GM10847 (cell line): ENCODE data around the gene PDGFC.

Experiments used
- POLR2A ChIP-seq: IDR thresholded peaks from 2 replicates; pipeline ENCODE4 v1.6.1; 2011; ENCODE audit not compliant: insufficient read length; ENCODE audit errors: extremely low read depth

Gene PDGFC

GRCh38 chr4:156962058-156962358 lies 9.6 kb downstream of the PDGFC start:
- no peak for TF ChIP-seq POLR2A

- TF ChIP-seq POLR2A = no peak
Measured at GRCh38 chr4:156961196-156962057, 10.2 kb downstream of the PDGFC start.

- TF ChIP-seq POLR2A = no peak
Measured at GRCh38 chr4:156959298-156959702, 12.3 kb downstream of the PDGFC start.

- TF ChIP-seq POLR2A = no peak
Measured at GRCh38 chr4:156958276-156959074, 13.1 kb downstream of the PDGFC start.

GRCh38 chr4:156957556-156957955 lies 14.0 kb downstream of the PDGFC start:
- TF ChIP-seq POLR2A = no peak

- TF ChIP-seq POLR2A = no peak
Measured at GRCh38 chr4:156956826-156957368, 14.7 kb downstream of the PDGFC start.

GRCh38 chr4:156956359-156956758 lies 15.2 kb downstream of the PDGFC start:
- TF ChIP-seq POLR2A = no peak

GRCh38 chr4:156954587-156954986 lies 17.0 kb downstream of the PDGFC start:
- TF ChIP-seq POLR2A = no peak

GRCh38 chr4:156953951-156954350 lies 17.6 kb downstream of the PDGFC start:
- TF ChIP-seq POLR2A = no peak

GRCh38 chr4:156953001-156953400 lies 18.6 kb downstream of the PDGFC start:
- TF ChIP-seq POLR2A = no peak

- no peak for TF ChIP-seq POLR2A
Measured at GRCh38 chr4:156952078-156952759, 19.4 kb downstream of the PDGFC start.

- no peak for TF ChIP-seq POLR2A
Measured at GRCh38 chr4:156950948-156951347, 20.7 kb downstream of the PDGFC start.

- TF ChIP-seq POLR2A = no peak
Measured at GRCh38 chr4:156950090-156950489, 21.5 kb downstream of the PDGFC start.

GRCh38 chr4:156949373-156949814 lies 22.2 kb downstream of the PDGFC start:
- no peak for TF ChIP-seq POLR2A

GRCh38 chr4:156948738-156949137 lies 22.9 kb downstream of the PDGFC start:
- no peak for TF ChIP-seq POLR2A
